Kidney epithelial cell (primary cell): ENCODE results near the gene TBL1X. TPM values are rescaled to one million over a fixed set of nuclear protein-coding genes. Genes with fewer than 3 reads are reported as not detected.
A peak's percentile ranks its signal among the peaks of the same experiment; 100 is the strongest.

ENCODE experiments used
- DNase-seq: peaks from one replicate; pipeline ENCODE4 v3.0.0-alpha.2; 2010; ENCODE audit warnings: low read depth
- H3K27me3 ChIP-seq: 2 replicates; pipeline ENCODE4 v1.6.0; 2011; ENCODE audit warnings: low read length; ENCODE audit not compliant: control insufficient read depth, insufficient read depth
- H3K36me3 ChIP-seq: 2 replicates; pipeline ENCODE4 v1.5.1; 2011; ENCODE audit warnings: low read length; ENCODE audit not compliant: control insufficient read depth, insufficient read depth
- H3K4me3 ChIP-seq: 2 replicates; pipeline ENCODE4 v1.5.1; 2011; ENCODE audit warnings: low read depth, mild to moderate bottlenecking, control low read depth, low read length
- total RNA-seq: library from RNA; depleted of rRNA; stranded (reverse); fragments of >200 nt; gene quantifications from 2 replicates; pipeline ENCODE4 v1.2.3, GENCODE V29; 2015
- TF ChIP-seq, protein P1 (sequence below): IDR thresholded peaks from 2 replicates; pipeline ENCODE4 v1.5.1; 2011; ENCODE audit warnings: mild to moderate bottlenecking, moderate library complexity, low read length, control low read depth, inconsistent platforms; ENCODE audit not compliant: insufficient read depth, poor library complexity, severe bottlenecking

Gene TBL1X
- total RNA-seq, 1 donor from 2014 or later: 25.9 TPM

DNA sequence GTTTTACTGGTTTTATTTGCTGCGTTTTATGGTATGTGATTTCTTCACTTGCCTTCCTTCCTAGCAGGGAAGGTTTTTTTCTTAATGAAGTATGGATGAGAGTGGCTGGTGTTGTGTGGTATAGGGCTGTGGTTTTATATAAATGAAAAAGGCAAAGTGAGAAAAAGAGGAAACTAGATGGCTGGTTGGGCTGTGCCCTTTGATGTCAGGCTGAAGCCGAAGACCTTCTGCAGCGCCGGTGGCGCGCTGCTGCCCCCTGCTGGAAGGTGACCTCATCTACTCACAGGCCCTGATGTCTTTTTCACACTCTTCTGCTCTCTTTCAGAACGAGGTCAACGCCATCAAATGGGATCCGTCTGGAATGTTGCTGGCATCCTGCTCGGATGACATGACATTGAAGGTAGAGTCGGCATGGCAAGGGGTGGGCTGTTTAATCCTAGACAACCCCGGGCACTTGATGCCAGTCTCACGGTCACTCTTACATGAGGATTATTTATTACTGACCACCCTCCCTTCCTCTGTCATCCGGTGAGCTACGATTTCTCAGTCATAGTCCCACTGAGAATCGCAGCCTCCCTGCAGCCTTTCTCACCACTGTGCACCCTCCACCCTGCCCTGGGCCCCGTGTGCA lies 244.2 kb downstream of the TBL1X start:
- no peak for DNase-seq
- TF ChIP-seq, protein P1, sequence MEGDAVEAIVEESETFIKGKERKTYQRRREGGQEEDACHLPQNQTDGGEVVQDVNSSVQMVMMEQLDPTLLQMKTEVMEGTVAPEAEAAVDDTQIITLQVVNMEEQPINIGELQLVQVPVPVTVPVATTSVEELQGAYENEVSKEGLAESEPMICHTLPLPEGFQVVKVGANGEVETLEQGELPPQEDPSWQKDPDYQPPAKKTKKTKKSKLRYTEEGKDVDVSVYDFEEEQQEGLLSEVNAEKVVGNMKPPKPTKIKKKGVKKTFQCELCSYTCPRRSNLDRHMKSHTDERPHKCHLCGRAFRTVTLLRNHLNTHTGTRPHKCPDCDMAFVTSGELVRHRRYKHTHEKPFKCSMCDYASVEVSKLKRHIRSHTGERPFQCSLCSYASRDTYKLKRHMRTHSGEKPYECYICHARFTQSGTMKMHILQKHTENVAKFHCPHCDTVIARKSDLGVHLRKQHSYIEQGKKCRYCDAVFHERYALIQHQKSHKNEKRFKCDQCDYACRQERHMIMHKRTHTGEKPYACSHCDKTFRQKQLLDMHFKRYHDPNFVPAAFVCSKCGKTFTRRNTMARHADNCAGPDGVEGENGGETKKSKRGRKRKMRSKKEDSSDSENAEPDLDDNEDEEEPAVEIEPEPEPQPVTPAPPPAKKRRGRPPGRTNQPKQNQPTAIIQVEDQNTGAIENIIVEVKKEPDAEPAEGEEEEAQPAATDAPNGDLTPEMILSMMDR: peak; percentile 79
- H3K27me3 ChIP-seq: no peaks in the 10 kb centered on the region
- peaks cover 4% of the 10 kb centered on the region for H3K36me3 ChIP-seq
- no peak overlapping the region for H3K4me3 ChIP-seq

DNA sequence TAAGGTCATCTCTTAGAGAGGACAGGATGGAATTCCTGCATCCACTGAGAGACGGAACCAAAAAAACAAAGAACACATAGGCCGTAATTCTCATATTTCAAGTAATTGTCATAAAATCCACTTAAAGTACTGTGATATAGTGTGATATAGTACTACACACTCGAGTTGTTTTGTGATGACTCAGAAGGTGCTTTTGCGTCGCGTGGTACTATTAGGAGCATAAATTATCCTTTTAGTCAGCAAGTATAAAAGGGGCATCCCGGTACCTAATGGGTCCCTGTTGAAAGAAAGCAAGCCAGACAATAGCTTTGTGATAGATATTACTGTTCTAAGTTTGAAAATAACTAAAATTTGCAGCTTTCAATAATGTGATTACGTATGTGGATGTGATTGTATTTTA lies 245.5 kb downstream of the TBL1X start:
- TF ChIP-seq, protein P1: no peak
- Histone ChIP-seq H3K36me3 (peaks cover 4% of the 10 kb centered on the region), H3K27me3 (no peaks in the 10 kb centered on the region), H3K4me3 (no peak overlapping the region)
- DNase-seq: no peak

DNA sequence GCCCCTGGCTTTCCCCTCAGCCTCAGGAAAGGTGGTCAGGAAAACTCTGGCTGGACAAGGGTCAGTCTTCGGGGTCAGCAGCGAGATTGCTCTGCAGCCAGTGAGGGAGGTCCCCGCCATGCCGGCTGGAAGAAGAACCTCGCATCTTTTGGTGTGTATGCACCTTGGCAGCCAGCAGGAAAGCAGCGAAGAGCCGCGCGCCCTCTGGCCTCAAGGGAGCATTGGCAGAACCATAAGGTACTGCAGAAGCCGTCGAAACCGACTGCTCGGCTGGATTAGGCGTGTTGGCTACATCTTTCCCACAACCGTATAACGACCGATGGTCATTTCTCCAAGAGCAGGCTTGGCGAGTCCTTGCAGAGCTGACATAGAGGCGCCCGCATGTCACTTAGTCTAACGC lies 252.5 kb downstream of the TBL1X start:
- TF ChIP-seq, protein P1: no peak
- H3K36me3 ChIP-seq: no peaks in the 10 kb centered on the region

DNA sequence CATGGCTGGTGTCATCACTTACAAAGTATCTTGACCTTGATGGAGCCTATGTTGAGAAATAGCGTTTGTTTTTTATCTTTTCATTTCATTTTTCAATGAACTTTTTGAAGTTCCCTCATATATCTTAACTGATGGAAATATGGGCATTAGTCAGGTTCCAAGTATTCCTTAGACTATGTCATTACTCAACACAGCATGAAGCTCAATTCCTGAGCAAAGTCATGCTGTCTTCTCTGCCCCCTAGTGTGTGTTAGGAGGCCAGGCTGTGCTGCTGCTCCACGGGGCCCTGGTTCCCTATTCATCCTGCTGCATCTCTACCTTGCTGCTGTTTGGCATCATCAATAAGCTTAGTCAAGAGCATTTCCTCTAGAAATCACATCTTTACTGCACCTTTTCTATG lies 259.9 kb downstream of the TBL1X start:
- H3K27me3 ChIP-seq: no peaks in the 10 kb centered on the region
- no peak overlapping the region for H3K4me3 ChIP-seq
- no peak for DNase-seq
- no peaks in the 10 kb centered on the region for H3K36me3 ChIP-seq
- TF ChIP-seq, protein P1: no peak

More for the DNA sequence above, 252.5 kb downstream of the TBL1X start:
- DNase-seq: no peak
- H3K4me3 ChIP-seq: no peak overlapping the region
- H3K27me3 ChIP-seq: no peaks in the 10 kb centered on the region

DNA sequence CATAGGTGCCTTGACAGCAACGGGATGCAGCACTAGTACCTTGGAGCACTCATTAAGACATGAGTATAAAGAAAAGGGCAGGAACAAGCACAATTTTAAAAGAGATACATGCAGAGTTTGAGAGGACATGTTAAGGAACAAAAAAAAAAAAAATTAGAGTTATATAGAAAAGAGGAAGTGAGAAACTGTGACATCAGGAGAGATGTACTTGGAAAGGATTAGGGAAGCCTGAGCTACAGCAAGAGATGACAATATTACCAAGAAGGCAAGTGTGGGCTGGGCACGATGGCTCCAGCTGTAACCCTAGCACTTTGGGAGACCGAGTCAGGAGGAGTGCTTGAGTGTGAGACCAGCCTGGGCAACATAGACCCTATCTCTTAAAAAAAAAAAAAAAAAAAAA lies 263.4 kb downstream of the TBL1X start:
- H3K4me3 ChIP-seq: no peak overlapping the region
- TF ChIP-seq, protein P1: no peak
- H3K27me3 ChIP-seq: no peaks in the 10 kb centered on the region
- no peaks in the 10 kb centered on the region for H3K36me3 ChIP-seq
- DNase-seq: no peak
